Ishikawa (cell line): ENCODE results near the gene TOX2.

Experiments used
- CREB1 ChIP-seq: IDR thresholded peaks from 2 replicates; pipeline ENCODE4 v1.6.1; 2012; ENCODE audit warnings: low read depth
- FOXM1 ChIP-seq: IDR thresholded peaks from 2 replicates; pipeline ENCODE4 v1.6.1; 2012; ENCODE audit warnings: low read depth, borderline replicate concordance
- TCF12 ChIP-seq: IDR thresholded peaks from 2 replicates; pipeline ENCODE4 v1.6.1; 2012; ENCODE audit warnings: low read depth
- YY1 ChIP-seq: IDR thresholded peaks from 2 replicates; pipeline ENCODE4 v1.6.1; 2012; ENCODE audit warnings: low read depth

DNA sequence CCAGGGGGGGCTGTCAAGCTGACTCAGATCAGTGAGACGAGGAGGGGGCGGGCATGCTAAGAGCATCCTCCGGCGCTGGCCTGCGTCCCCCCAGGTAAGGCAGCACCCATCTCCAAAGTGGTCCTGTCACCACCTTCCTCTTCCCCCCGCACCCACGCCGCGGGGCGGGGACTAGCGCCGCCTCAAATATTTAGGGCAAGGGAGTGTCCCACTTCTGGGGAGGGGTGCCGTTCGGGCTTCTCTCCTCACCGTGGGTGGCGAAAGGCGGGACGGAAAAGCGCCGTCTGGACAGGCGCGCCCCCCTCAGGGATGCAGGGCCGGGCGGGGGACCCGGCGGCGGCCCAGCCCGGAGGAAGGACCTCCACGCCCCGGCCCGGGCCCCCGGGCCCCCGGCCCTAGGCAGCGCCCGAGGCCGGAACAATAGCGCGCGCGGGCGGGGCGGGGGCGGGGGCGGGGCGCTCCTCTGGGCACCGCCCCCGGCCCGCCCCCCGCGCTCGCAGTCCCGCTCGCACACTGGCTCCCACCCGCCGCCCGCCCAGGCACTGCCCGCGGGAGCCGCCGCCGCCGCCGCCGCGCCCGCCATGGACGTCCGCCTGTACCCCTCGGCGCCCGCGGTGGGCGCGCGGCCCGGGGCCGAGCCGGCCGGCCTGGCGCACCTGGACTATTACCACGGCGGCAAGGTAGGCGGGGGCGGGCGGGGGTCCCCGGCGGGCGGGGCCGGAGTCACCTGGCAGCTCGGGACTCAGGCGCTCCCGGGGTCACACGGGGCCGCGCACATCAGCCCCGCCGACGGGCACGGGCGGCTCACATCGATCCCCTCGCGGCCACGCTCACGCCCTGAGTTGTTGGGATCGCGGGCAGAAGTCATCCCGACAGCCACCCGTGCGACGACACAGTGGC lies at the start of gene TOX2:
- TF ChIP-seq YY1 (no peak), CREB1 (no peak), FOXM1 (no peak), TCF12 (no peak)
